Activated T-helper 1 cell treated with Interleukin-2 at 50 U/mL for 16 hours (primary cell): Measurements from ENCODE around the gene VASH2.
"Not testable (repeated sequence)": the region's sequence is repeated elsewhere in the genome, so short reads cannot be mapped to it uniquely, and the experiment has no call there.

ENCODE experiments used
- DNase-seq: peaks from one replicate; pipeline ENCODE4 v3.0.0-alpha.2; 2020; ENCODE audit warnings: low read depth

The VASH2 gene

GRCh38 chr1:212957546-212957945 lies 7.2 kb downstream of the VASH2 start:
- no peak for DNase-seq

GRCh38 chr1:212958175-212958574 lies 7.8 kb downstream of the VASH2 start:
- no peak for DNase-seq

GRCh38 chr1:212959266-212960220 lies 9.2 kb downstream of the VASH2 start:
- DNase-seq: no peak

- DNase-seq: no peak
Observed at GRCh38 chr1:212960932-212961331, 10.6 kb downstream of the VASH2 start.

- no peak for DNase-seq
Observed at GRCh38 chr1:212962509-212962908, 12.2 kb downstream of the VASH2 start.

GRCh38 chr1:212964102-212964501 lies 13.8 kb downstream of the VASH2 start:
- no peak for DNase-seq

GRCh38 chr1:212964993-212965392 lies 14.7 kb downstream of the VASH2 start:
- DNase-seq: not testable (repeated sequence)

GRCh38 chr1:212966616-212967015 lies 16.3 kb downstream of the VASH2 start:
- no peak for DNase-seq

- DNase-seq: no peak
Observed at GRCh38 chr1:212967801-212968200, 17.5 kb downstream of the VASH2 start.

- DNase-seq: no peak
Observed at GRCh38 chr1:212968368-212968863, 18.1 kb downstream of the VASH2 start.

GRCh38 chr1:212970085-212970484 lies 19.7 kb downstream of the VASH2 start:
- DNase-seq: no peak

GRCh38 chr1:212971312-212971711 lies 21.0 kb downstream of the VASH2 start:
- no peak for DNase-seq

- no peak for DNase-seq
Observed at GRCh38 chr1:212973426-212973825, 23.1 kb downstream of the VASH2 start.

GRCh38 chr1:212973899-212974298 lies 23.6 kb downstream of the VASH2 start:
- no peak for DNase-seq

- no peak for DNase-seq
Observed at GRCh38 chr1:212974711-212975110, 24.4 kb downstream of the VASH2 start.

GRCh38 chr1:212975111-212975918 lies 25.0 kb downstream of the VASH2 start:
- no peak for DNase-seq

- no peak for DNase-seq
Observed at GRCh38 chr1:212976586-212976985, 26.2 kb downstream of the VASH2 start.

- DNase-seq: no peak
Observed at GRCh38 chr1:212977781-212978645, 27.7 kb downstream of the VASH2 start.

- DNase-seq: no peak
Observed at GRCh38 chr1:212979340-212980122, 29.2 kb downstream of the VASH2 start.

- DNase-seq: no peak
Observed at GRCh38 chr1:212980123-212980785, 29.9 kb downstream of the VASH2 start.
